Measurements from ENCODE around the gene GRIFIN.

The GRIFIN gene

DNA sequence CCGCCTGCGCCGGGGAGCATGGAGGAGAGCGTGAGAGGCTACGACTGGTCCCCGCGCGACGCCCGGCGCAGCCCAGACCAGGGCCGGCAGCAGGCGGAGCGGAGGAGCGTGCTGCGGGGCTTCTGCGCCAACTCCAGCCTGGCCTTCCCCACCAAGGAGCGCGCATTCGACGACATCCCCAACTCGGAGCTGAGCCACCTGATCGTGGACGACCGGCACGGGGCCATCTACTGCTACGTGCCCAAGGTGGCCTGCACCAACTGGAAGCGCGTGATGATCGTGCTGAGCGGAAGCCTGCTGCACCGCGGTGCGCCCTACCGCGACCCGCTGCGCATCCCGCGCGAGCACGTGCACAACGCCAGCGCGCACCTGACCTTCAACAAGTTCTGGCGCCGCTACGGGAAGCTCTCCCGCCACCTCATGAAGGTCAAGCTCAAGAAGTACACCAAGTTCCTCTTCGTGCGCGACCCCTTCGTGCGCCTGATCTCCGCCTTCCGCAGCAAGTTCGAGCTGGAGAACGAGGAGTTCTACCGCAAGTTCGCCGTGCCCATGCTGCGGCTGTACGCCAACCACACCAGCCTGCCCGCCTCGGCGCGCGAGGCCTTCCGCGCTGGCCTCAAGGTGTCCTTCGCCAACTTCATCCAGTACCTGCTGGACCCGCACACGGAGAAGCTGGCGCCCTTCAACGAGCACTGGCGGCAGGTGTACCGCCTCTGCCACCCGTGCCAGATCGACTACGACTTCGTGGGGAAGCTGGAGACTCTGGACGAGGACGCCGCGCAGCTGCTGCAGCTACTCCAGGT is 43.1 kb downstream of the GRIFIN start:
- no peak for DNase-seq (ENCODE audit: low read depth)

DNA sequence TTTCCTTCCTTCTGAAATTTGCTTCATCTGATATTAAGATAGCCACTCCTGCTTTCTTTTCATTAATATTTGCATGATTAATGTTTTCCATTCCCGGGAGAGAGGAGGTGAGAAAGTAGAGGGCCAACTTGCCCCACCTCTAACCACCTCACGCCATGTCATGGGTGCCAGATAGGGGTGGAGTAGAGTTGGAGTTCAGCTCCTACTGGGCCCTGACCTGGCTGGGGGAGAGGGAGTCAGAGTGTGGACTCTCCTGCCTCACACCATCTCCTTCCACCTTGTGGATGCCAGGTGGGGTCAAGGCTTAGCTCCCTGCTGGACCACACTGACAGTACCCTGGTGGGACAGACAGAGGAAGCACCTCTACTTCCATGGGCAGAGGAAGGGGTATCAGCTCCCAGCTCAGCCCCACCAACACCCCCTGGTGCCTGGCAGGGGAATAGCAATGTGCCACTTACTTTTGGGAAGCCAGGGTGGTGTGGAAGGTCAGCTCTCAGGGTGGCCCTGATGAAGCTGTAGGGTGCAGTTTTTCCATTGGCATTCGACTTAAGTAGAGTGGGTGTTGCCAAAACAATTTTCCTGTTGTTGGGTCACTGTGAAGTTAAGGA is 44.8 kb downstream of the GRIFIN start:
- DNase-seq (ENCODE audit: low read depth), result no peak

DNA sequence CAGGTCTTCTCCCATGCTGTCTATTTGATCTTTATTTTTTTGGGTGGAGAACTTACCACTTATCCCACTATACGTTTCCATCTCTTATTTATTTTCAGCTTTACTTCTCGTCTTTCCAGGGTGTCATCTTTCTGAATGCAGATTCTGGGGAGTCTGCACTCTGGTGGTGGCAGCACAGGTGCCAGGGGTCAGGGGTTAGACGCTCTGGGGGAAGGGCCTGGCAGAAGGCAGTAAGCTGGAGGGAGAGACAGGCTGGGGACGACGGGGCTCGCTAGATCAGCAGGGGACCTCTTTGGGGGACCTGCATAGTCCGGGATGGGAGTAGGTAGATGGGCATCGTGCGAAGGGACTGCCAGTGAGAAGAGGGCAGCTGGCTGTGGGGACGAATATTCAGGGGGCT is 50.4 kb downstream of the GRIFIN start:
- no peak for DNase-seq (ENCODE audit: low read depth)
